ENCODE results near the gene MAD1L1.

Gene MAD1L1

GRCh38 chr7:2139004-2139699 lies 93.6 kb downstream of the MAD1L1 start:
- no peak for DNase-seq (ENCODE audit: low spot score)

- no peak for DNase-seq (ENCODE audit: low spot score)
Observed at GRCh38 chr7:2138146-2138765, 94.5 kb downstream of the MAD1L1 start.

- no peak for DNase-seq (ENCODE audit: low spot score)
Observed at GRCh38 chr7:2134740-2135139, 98.0 kb downstream of the MAD1L1 start.

GRCh38 chr7:2132243-2132642 lies 100.5 kb downstream of the MAD1L1 start:
- no peak for DNase-seq (ENCODE audit: low spot score)

- DNase-seq (ENCODE audit: low spot score), result no peak
Observed at GRCh38 chr7:2131800-2132199, 100.9 kb downstream of the MAD1L1 start.

- no peak for DNase-seq (ENCODE audit: low spot score)
Observed at GRCh38 chr7:2131341-2131740, 101.4 kb downstream of the MAD1L1 start.

GRCh38 chr7:2130096-2130375 lies 102.7 kb downstream of the MAD1L1 start:
- no peak for DNase-seq (ENCODE audit: low spot score)

- DNase-seq (ENCODE audit: low spot score), result no peak
Observed at GRCh38 chr7:2129323-2130095, 103.2 kb downstream of the MAD1L1 start.

GRCh38 chr7:2128601-2129322 lies 104.0 kb downstream of the MAD1L1 start:
- DNase-seq (ENCODE audit: low spot score), result no peak

GRCh38 chr7:2126621-2127020 lies 106.1 kb downstream of the MAD1L1 start:
- DNase-seq (ENCODE audit: low spot score), result no peak

GRCh38 chr7:2125931-2126330 lies 106.8 kb downstream of the MAD1L1 start:
- DNase-seq (ENCODE audit: low spot score), result no peak

- DNase-seq (ENCODE audit: low spot score), result no peak
Observed at GRCh38 chr7:2124604-2125345, 108.0 kb downstream of the MAD1L1 start.

- DNase-seq (ENCODE audit: low spot score), result no peak
Observed at GRCh38 chr7:2123916-2124315, 108.8 kb downstream of the MAD1L1 start.

GRCh38 chr7:2123360-2123759 lies 109.4 kb downstream of the MAD1L1 start:
- no peak for DNase-seq (ENCODE audit: low spot score)

- DNase-seq (ENCODE audit: low spot score), result no peak
Observed at GRCh38 chr7:2122651-2123050, 110.1 kb downstream of the MAD1L1 start.

GRCh38 chr7:2120841-2121830 lies 111.6 kb downstream of the MAD1L1 start:
- DNase-seq (ENCODE audit: low spot score), result no peak

- DNase-seq (ENCODE audit: low spot score), result no peak
Observed at GRCh38 chr7:2120251-2120660, 112.5 kb downstream of the MAD1L1 start.

- no peak for DNase-seq (ENCODE audit: low spot score)
Observed at GRCh38 chr7:2118630-2119190, 114.0 kb downstream of the MAD1L1 start.

- DNase-seq (ENCODE audit: low spot score), result no peak
Observed at GRCh38 chr7:2118056-2118455, 114.7 kb downstream of the MAD1L1 start.

- DNase-seq (ENCODE audit: low spot score), result no peak
Observed at GRCh38 chr7:2117646-2118045, 115.1 kb downstream of the MAD1L1 start.

All from SW480 (cell line).